ENCODE results near the gene PGAM4. TPM values are rescaled to one million over a fixed set of nuclear protein-coding genes. Genes with fewer than 3 reads are reported as not detected.
"Not testable (repeated sequence)": the region's sequence is repeated elsewhere in the genome, so short reads cannot be mapped to it uniquely, and the experiment has no call there.

Gene PGAM4
- total RNA-seq, 8 experiments from 2014 or later = 0.43 to 1.8 (median 1.4) TPM; not detected in 2

DNA sequence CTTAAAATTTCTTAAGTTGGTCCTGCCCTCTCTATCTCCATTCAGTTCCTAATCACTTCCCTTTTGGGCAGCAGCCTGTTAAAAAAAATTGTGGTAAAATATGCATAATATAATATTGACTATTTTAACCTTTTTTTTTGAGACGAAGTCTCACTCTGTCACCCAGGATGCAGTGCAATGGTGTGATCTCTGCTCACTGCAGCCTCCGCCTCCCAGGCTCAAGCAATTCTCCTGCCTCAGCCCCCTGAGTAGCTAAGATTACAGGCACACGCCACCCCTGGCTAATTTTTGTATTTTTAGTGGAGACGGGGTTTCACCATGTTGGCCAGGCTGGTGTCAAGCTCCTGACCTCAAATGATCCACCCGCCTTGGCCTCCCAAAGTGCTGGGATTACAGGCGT, 50.1 kb downstream of the PGAM4 start:
- H3K4me3 ChIP-seq; H3K27ac ChIP-seq; H3K4me1 ChIP-seq (replicated peaks in 1 of 2); ATAC-seq (replicated peaks in 6 of 8): not testable (repeated sequence)
- in situ Hi-C loops (cut with MboI; ENCODE audit: low pct_unique_long_range_greater_than_20kb in 2 of 9, low sequenced_read_pairs in 9 of 9, unreplicated experiment in 9 of 9) = loop anchor here in 3 of 9 experiments (25.0 kb wide), 2 partner anchors 93 to 193 kb away; partner anchors contain the start of gene PGK1 (in 1 of the 3)
- 20 to 63% (median 44%) methylated on average over 1 to 4 of the region's 6 CpGs; no CpG with 5 or more reads in 7 of the 10 experiments for WGBS, 10 experiments

DNA sequence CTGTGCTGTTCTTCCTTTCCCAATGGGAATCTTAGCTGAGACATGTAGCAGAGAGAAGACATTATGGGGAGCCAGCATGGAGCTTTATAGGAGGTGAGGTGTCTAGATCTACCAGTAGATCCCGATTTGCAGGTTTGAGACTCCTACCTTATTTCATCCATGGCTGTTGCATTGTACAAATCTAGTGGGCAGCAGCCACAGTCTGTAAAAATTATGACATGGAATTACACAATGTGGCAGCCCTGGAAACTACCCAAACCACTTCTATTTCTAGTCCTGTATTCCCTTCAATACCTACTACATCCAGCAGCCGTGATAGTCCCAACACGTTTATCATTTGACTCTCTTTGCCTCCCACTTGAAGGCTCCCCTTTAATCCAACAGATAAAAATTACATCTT, 50.9 kb downstream of the PGAM4 start:
- Histone ChIP-seq H3K4me3 (no peak overlapping the region), H3K27ac (no peak overlapping the region), H3K4me1 (replicated peaks in 1 of 2) (no peaks in the 10 kb centered on the region)
- in situ Hi-C loops (cut with MboI; ENCODE audit: low pct_unique_long_range_greater_than_20kb in 2 of 9, low sequenced_read_pairs in 9 of 9, unreplicated experiment in 9 of 9) = loop anchor here in 3 of 9 experiments (25.0 kb wide), 2 partner anchors 94 to 194 kb away; partner anchors contain the start of gene PGK1 (in 1 of the 3)
- WGBS, 10 experiments = 0 to 80% (median 39%) methylated on average over 1 to 3 of the region's 3 CpGs; no CpG with 5 or more reads in 5 of the 10 experiments
- ATAC-seq (replicated peaks in 6 of 8) = no peak

Other genes starting within 250 kb of the PGAM4 start
- 100 to 1,000 TPM in 1 of 8 experiments, 10 to 100 TPM in 7; 44.7 to 140 (median 59.3) TPM for gene ATRX, start 183.4 kb downstream of the PGAM4 start, total RNA-seq
- gene MAGT1, start 74.2 kb downstream of the PGAM4 start, total RNA-seq = 10 to 100 TPM in 7 of 8 experiments, 1 to 10 TPM in 1; 8.0 to 84.0 (median 23.2) TPM
- 100 to 1,000 TPM; 369 to 724 (median 495) TPM for gene COX7B, start 70.2 kb downstream of the PGAM4 start, total RNA-seq
- gene ATP7A, start 58.9 kb downstream of the PGAM4 start, total RNA-seq = 10 to 100 TPM in 1 of 8 experiments, 1 to 10 TPM in 7; 6.0 to 13.3 (median 8.1) TPM
- gene PGK1, start 134.6 kb upstream of the PGAM4 start, total RNA-seq = 100 to 1,000 TPM; 153 to 410 (median 343) TPM
- 10 to 100 TPM; 14.5 to 48.7 (median 28.6) TPM for gene TAF9B, start 170.0 kb upstream of the PGAM4 start, total RNA-seq

Measured in motor neuron (in vitro differentiated cells).